Epithelial cell of esophagus (primary cell): ENCODE results near the gene MAPRE3.

Experiments
- DNase-seq: peaks from one replicate; pipeline ENCODE4 v3.0.0; 2010; ENCODE audit warnings: low read depth
- H3K4me3 ChIP-seq: 2 replicates; pipeline ENCODE4 v1.5.1; 2011; ENCODE audit warnings: mild to moderate bottlenecking, low read length, control low read depth
- TF ChIP-seq, protein P1 (sequence below): IDR thresholded peaks from 2 replicates; pipeline ENCODE4 v1.5.1; 2011; ENCODE audit warnings: low read depth, mild to moderate bottlenecking, low read length, control low read depth, inconsistent platforms; ENCODE audit not compliant: insufficient read depth; ENCODE audit errors: missing control alignments

MAPRE3 gene

DNA sequence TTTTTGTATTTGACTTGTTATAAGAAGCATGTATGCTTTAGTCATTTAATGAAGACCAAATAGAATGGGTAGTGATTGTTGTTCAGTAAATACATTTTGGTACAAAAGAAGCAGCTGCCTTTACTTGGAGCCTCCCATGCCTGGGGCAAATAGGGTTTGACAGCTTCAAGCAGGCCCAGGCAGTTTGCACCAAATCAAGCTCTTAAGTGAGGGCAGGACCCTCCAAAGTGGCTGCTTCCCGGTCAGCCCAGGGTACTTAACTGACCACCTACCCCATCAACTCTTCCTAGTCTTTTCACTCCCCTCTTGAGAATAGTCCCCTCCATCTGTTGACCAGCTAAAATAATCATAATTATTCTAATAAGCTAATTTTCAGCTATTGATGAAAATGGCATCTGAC lies 5.2 kb downstream of the MAPRE3 start:
- no peak overlapping the region for H3K4me3 ChIP-seq
- TF ChIP-seq, protein P1, sequence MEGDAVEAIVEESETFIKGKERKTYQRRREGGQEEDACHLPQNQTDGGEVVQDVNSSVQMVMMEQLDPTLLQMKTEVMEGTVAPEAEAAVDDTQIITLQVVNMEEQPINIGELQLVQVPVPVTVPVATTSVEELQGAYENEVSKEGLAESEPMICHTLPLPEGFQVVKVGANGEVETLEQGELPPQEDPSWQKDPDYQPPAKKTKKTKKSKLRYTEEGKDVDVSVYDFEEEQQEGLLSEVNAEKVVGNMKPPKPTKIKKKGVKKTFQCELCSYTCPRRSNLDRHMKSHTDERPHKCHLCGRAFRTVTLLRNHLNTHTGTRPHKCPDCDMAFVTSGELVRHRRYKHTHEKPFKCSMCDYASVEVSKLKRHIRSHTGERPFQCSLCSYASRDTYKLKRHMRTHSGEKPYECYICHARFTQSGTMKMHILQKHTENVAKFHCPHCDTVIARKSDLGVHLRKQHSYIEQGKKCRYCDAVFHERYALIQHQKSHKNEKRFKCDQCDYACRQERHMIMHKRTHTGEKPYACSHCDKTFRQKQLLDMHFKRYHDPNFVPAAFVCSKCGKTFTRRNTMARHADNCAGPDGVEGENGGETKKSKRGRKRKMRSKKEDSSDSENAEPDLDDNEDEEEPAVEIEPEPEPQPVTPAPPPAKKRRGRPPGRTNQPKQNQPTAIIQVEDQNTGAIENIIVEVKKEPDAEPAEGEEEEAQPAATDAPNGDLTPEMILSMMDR: no peak
- no peak for DNase-seq

DNA sequence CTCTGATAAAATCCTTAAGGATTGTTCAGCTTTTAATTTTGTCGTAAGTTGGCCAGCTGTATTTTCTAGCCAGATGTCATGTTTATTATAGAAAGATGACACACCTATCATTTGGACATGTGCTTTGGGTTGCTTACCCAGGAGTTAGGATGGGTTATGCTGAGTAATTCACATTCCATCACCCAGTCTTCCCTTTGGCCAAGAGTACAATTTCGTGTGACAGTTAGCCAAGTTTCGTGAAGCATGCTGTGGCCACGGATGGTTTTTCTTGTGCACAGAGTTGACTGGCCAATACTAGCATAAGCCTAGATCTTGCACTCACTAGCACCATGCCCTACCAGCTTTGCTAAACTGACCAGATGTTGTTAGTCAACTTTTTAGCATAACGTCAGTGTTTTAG lies 5.8 kb downstream of the MAPRE3 start:
- TF ChIP-seq, protein P1: no peak
- DNase-seq: no peak
- no peak overlapping the region for H3K4me3 ChIP-seq

- TF ChIP-seq, protein P1: no peak
- no peak overlapping the region for H3K4me3 ChIP-seq
Measured at GRCh38 chr2:26977012-26977411, 6.6 kb downstream of the MAPRE3 start.

DNA sequence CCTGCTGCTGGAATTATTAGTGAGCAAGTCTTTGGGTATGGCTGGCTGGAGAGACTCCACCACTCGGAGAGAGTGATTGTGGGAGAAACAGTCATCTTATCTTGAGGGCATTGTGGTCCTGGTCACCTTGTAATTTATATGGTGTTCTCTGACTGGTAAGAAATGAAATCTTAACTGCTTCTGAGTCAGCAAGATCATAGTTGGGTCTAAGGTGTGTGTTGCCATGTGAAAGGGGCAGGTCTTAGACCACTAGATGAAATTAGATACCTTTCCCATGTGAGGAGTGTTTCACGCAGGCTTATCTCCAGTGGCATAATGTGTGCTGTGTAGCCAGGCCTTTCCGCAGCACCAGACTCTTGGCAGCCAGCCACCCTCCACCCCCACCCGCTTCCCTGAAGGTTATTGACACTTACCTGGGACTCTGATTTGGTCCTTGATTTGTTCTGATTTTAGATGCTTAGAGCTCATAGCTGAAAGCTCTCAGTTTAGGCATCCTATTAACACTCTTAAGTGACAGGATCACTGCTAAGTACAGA lies 7.7 kb downstream of the MAPRE3 start:
- DNase-seq: peak; percentile 11

More at GRCh38 chr2:26977012-26977411, 6.6 kb downstream of the MAPRE3 start:
- no peak for DNase-seq

GRCh38 chr2:26979741-26980140 lies 9.3 kb downstream of the MAPRE3 start:
- no peak overlapping the region for H3K4me3 ChIP-seq
- TF ChIP-seq, protein P1: no peak
- DNase-seq: no peak

More for the DNA sequence above, 7.7 kb downstream of the MAPRE3 start:
- TF ChIP-seq, protein P1: no peak
- H3K4me3 ChIP-seq: no peak overlapping the region

DNA sequence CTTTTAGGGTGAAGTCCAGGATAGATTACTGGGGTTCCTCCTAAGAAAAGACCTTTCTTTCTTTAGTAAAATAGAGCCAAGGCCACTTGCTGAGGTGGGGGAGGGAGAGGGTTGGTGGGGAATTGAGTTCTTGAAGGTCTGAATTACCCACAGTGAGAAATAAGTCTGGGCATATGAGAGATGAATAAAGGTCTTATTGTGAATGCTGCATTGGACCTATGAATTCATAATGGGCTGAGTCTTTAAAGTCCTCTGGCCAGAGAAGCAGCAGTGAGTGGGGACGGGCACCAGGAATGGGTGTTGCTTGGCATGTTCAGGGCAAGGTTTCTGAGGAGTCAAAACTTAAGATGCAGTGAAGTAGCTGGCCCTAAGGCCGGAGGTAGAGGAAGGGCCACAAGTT lies 10.5 kb downstream of the MAPRE3 start:
- no peak for DNase-seq
- TF ChIP-seq, protein P1: no peak
- H3K4me3 ChIP-seq: no peak overlapping the region

GRCh38 chr2:26982102-26982742 lies 11.8 kb downstream of the MAPRE3 start:
- peak; percentile 64 for DNase-seq
- H3K4me3 ChIP-seq: no peak overlapping the region
- TF ChIP-seq, protein P1: peak; percentile 69
